Measurements from ENCODE around the gene KPTN.

Gene KPTN

GRCh38 chr19:47456721-47457474, 27.1 kb downstream of the KPTN start:
- TF ChIP-seq CTCF (IDR thresholded peaks at IDR 0.05) = no peak

DNA sequence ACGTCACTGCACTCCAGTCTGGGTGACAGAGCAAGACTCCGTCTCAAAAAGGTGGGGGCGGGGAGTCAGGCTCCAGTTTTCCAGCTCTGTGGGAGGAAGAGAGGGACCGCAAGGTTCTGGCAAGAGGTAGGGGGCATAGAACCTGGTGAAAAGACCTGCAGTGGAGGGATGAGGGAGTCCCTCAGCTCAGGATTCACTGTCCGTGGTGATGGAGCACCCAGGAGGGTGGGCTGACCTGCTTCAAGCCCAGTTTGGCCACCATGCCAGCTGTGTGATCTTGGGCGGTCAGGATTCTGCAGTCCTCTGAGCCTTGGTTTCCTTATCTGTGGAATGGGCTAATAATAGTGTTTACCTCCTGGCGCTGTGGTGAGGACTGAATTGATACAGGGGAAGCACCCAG, 33.5 kb downstream of the KPTN start:
- no peak for TF ChIP-seq CTCF (IDR thresholded peaks at IDR 0.05)

DNA sequence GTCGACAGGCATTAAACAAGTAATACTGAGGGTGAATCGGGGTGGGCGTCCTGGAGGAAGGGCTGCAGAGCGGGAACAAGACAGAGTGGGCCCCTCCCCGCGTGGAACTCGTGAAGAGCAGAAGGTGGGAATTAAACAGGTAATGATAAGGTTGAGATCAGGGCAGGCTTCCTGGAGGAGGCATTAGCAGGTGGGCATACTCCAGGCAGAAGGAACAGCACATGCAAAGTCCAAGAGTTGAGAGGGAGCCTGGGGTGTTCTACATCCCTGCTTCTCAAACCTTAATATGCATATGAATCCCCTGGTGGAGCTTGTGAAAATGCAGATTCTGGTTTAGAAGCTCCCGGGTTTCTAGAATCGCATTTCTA, 35.7 kb downstream of the KPTN start:
- TF ChIP-seq CTCF (IDR thresholded peaks at IDR 0.05) = no peak

DNA sequence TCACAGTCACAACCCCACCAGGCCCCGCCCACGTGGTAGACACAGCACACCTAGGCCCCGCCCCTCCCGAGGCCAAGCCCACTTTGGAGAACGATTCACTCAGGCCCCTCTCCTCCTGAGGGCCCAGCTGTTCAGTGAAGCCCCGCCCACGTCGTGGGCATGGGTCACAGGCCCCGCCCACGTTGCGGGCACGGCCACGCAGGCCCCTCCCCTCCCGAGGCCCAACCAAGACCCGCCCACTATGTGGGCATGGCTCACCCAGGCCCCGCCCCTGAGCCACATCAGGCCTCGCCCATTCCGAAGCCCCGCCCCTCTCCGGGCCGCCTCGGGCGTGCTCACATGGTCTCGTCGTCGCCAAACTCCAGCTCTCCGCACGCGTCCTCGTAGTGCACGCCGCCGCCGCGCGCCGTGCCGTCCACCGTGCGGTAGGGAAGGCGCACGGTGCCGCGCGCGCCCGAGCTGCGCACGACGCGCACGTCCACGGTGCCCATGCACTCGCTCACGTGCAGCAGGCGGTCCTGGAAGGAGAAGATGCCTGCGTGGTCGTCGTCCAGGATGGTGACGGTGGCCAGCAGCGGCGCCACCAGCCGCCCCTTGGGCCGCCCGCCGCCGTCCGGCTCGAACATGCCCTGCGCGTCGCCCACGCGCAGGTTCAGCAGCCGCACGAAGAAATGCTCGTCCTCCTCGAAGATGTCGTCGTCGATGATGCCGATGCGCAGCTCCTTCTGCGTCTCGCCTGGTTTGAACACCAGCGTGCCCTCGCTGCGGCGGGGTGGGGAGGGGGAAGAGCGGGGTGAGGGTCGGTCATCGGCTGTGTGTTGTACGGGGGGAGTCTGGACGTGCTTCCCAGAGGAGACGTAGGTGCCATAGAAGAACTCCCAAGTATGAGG, 36.3 kb downstream of the KPTN start:
- TF ChIP-seq CTCF (IDR thresholded peaks at IDR 0.05) = no peak

DNA sequence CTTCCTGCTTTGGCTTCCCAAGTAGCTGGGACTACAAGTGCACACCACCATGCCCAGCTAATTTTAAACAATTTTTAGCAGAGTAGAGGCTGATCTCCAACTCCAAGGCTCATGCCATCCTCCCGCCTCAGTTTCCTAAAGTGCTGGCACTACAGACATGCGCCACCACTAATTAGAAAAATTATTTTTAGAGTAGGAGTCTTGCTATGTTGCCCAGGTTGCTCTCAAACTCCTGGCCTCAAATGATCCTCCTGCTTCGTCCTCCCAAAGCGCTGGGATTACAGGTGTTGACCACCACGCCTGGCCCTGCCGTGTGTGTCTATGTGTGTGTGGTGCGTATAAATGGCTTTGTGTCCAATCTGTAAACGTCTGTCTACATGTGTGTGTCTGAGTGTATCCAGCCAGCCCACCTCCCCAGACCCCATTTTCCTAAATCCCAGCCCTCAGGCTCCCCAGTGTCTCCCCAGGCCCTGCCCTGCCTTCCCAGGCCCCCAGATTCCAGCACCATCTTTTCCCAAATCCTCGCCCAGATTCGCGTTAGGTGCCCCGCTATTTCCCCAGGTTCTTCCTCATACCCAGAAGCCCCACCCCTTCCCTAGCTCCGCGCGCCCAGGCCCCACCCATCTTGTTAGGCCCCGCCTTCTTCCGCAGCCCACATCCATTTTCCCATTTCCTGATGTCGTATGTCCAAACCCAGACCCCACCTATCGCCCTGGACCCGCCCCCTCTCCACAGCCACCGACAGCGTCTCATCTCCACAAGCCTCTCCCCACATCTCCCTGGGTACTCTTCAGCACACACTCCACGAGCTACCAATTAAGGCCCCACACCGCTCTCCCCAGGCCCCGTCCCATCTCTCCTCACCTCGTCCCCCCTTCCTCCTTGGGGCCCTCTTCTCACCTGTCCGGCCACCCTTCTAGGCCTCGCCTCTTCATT, 37.2 kb downstream of the KPTN start:
- TF ChIP-seq CTCF (IDR thresholded peaks at IDR 0.05) = no peak

DNA sequence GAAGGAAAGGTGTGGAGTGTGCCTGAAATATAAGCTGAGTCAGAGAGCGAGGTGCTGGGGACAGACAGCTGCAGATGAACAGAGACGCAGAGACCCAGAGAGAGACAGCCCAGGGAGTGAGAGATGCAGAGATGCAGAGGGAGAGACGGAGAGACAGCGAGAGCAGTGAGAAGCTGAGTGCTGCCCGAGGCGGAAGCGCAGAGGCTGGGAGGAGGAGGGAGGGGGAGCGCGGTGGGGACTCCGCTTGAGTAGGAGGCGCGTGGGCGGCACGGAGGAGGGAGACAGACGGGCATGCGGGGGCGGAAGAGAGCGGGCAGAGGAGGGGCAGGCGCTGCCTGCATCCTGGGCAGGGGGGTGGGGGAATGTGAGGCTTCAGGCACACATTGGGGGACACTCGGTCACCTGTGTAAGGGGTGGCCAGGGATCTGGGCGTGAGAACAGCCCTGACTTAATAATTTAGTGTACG, 38.0 kb downstream of the KPTN start:
- no peak for TF ChIP-seq CTCF (IDR thresholded peaks at IDR 0.05)

GRCh38 chr19:47445527-47445926, 38.5 kb downstream of the KPTN start:
- TF ChIP-seq CTCF (IDR thresholded peaks at IDR 0.05) = no peak

Measured in LNCAP (cell line).